Fibroblast of lung (primary cell): ENCODE data around the gene ZMAT3. TPM values are rescaled to one million over a fixed set of nuclear protein-coding genes. Genes with fewer than 3 reads are reported as not detected.

Experiments
- DNase-seq, 2 donors: peaks; one replicate each; pipeline versions ENCODE4 v3.0.0 to v3.0.0-alpha.2; 2010; ENCODE audit warnings: low read depth in 2 of 2
- H2AFZ ChIP-seq: 2 replicates; pipeline ENCODE4 v1.5.1; 2012; ENCODE audit warnings: low read length, control low read depth, inconsistent platforms
- H3K27ac ChIP-seq: 2 replicates; pipeline ENCODE4 v1.5.1; 2011; ENCODE audit warnings: low read length, control low read depth; ENCODE audit not compliant: insufficient read depth
- H3K27me3 ChIP-seq: 2 replicates; pipeline ENCODE4 v1.5.1; 2011; ENCODE audit warnings: mild to moderate bottlenecking, low read length; ENCODE audit not compliant: control insufficient read depth, insufficient read depth
- H3K36me3 ChIP-seq: 2 replicates; pipeline ENCODE4 v1.5.1; 2011; ENCODE audit warnings: low read length; ENCODE audit not compliant: control insufficient read depth, insufficient read depth
- H3K4me1 ChIP-seq: 2 replicates; pipeline ENCODE4 v1.5.1; 2011; ENCODE audit warnings: low read length; ENCODE audit not compliant: control insufficient read depth, insufficient read depth; ENCODE audit errors: extremely low read depth
- H3K4me2 ChIP-seq: 2 replicates; pipeline ENCODE4 v1.5.1; 2011; ENCODE audit warnings: low read length, control low read depth; ENCODE audit not compliant: insufficient read depth; ENCODE audit errors: extremely low read depth
- H3K4me3 ChIP-seq, 4 experiments: fragments of 200-600 bp in 1 of 4; sonication (generic) in 1 of 4; replicated peaks in 1 of 4; 2 replicates each; pipeline ENCODE4 v1.5.1; 2011 to 2016; ENCODE audit warnings: low read length in 4 of 4, low read depth in 3 of 4, mild to moderate bottlenecking in 3 of 4, control low read depth in 2 of 4, inconsistent platforms in 1 of 4, mixed read lengths in 1 of 4; ENCODE audit not compliant: insufficient read depth in 1 of 4; ENCODE audit errors: control extremely low read depth in 1 of 4
- H3K79me2 ChIP-seq: 2 replicates; pipeline ENCODE4 v1.5.1; 2012; ENCODE audit warnings: mild to moderate bottlenecking, low read length, inconsistent platforms; ENCODE audit not compliant: control insufficient read depth, insufficient read depth
- H3K9ac ChIP-seq: 2 replicates; pipeline ENCODE4 v1.5.1; 2011; ENCODE audit warnings: mild to moderate bottlenecking, low read length, control low read depth; ENCODE audit not compliant: insufficient read depth
- H3K9me3 ChIP-seq: 2 replicates; pipeline ENCODE4 v1.5.1; 2012; ENCODE audit warnings: low read depth, low read length; ENCODE audit not compliant: control insufficient read depth, insufficient read depth
- H4K20me1 ChIP-seq: 2 replicates; pipeline ENCODE4 v1.5.1; 2011; ENCODE audit warnings: low read length; ENCODE audit not compliant: control insufficient read depth, insufficient read depth; ENCODE audit errors: extremely low read depth
- CTCF ChIP-seq, 2 donors: IDR thresholded peaks in 1 of 2; conservative IDR thresholded peaks in 1 of 2; 1 replicate in 1 of 2; 2 replicates in 1 of 2; pipeline ENCODE4 v1.5.1; 2011 to 2012; ENCODE audit warnings: low read length in 2 of 2, control low read depth in 1 of 2, inconsistent platforms in 1 of 2, low read depth in 1 of 2, mild to moderate bottlenecking in 1 of 2
- EZH2 ChIP-seq: IDR thresholded peaks from 2 replicates; pipeline ENCODE4 v1.5.1; 2012; ENCODE audit warnings: low read length, control low read depth, mild to moderate bottlenecking; ENCODE audit errors: missing control alignments
- polyA plus RNA-seq, 2 donors: library from polyadenylated mRNA; depleted of rRNA in 1 of 2; stranded (reverse) in 1 of 2; unstranded in 1 of 2; fragments of >200 nt; gene quantifications; 2 replicates each; pipeline ENCODE4 v1.2.1, GENCODE V29; 2011 to 2012; ENCODE audit warnings: missing spikeins in 1 of 2
- total RNA-seq: library from RNA; depleted of rRNA; stranded (reverse); fragments of >200 nt; gene quantifications from 2 replicates; pipeline ENCODE4 v1.2.1, GENCODE V29; 2014

The ZMAT3 gene
- total and polyA plus RNA-seq, 2 donors (not counting 1 experiment from before 2014, with no cell fraction given): 34.3 to 34.8 TPM

- Histone ChIP-seq H3K9ac (no peak overlapping the region), H3K36me3 (no peaks in the 10 kb centered on the region), H2AFZ (no peak overlapping the region), H4K20me1 (no peaks in the 10 kb centered on the region), H3K4me2 (no peak overlapping the region), H3K27ac (no peak overlapping the region), H3K9me3 (no peaks in the 10 kb centered on the region), H3K4me3 (no peak overlapping the region), H3K79me2 (no peaks in the 10 kb centered on the region), H3K27me3 (no peaks in the 10 kb centered on the region), H3K4me1 (no peaks in the 10 kb centered on the region)
- DNase-seq: no peak
- TF ChIP-seq CTCF (conservative IDR thresholded peaks at IDR 0.05 in 1 of 2, IDR thresholded peaks at IDR 0.05 in 1 of 2; ENCODE audit: low read depth in 1 of 2, low read length in 2 of 2) (no peak), EZH2 (no peak)
Measured at GRCh38 chr3:178969004-178969700, 102.5 kb downstream of the ZMAT3 start.

Other genes starting within 250 kb of the ZMAT3 start
- 24.7 and 28.9 TPM in 2 replicates for gene PIK3CA, start 76.5 kb upstream of the ZMAT3 start, total RNA-seq
- gene PIK3CA, start 76.5 kb upstream of the ZMAT3 start, polyA plus RNA-seq: 14.6 and 20.8 TPM in 2 replicates
- 0.77 and 1.5 TPM in 2 replicates for gene KCNMB3, start 179.3 kb upstream of the ZMAT3 start, total RNA-seq
- 0.76 and 1.3 TPM in 2 replicates for gene KCNMB3, start 179.3 kb upstream of the ZMAT3 start, polyA plus RNA-seq